GM19395 (cell line): Measurements from ENCODE around the gene LRRC74B.

Experiments used
- ATAC-seq: cut with Tn5 transposase; IDR thresholded peaks from one replicate; pipeline ENCODE4 v1.9.1; 2021; ENCODE audit warnings: mild to moderate bottlenecking, moderate library complexity; ENCODE audit not compliant: unreplicated experiment

LRRC74B gene

DNA sequence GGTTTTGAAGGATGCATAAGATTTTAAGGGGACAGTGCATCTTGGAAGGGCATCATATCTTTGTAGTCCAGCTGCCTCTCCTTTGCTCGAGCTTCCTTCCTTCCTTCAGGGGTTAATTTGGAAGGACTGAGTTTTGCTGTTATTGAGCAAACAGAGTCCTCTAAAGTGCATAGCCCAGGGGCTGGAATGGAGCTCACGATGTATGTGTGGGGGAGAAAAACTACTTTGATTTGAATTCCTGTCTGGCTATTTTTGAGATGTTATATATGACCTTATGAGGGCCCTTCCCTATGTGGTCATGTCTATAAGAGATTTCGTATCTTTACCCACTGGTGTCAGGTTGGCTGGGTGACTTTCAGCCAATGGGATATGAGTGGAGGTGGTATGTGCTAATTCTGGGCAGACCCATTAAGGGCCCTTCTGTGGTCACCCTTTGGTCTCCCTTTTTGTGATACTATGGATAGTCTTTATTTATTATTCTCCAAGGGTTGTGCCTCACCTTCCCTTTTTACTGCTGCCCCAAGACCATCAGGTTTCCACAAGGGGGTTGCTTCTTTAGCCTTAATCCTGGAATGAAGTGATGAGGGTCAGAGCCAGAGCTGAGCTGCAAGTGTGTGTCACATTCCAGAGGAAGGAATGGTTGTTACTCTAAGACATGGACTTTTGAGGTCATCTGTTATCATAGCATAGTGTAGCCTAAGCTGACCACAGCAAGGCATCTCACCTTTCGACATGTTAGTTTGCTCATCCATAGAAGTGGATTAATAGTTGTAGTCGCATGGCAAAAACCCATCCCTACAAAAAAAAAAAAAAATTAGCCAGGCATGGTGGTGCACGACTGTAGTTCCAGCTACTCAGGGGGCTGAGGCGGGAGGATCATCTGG is 54.6 kb downstream of the LRRC74B start:
- no peak for ATAC-seq

DNA sequence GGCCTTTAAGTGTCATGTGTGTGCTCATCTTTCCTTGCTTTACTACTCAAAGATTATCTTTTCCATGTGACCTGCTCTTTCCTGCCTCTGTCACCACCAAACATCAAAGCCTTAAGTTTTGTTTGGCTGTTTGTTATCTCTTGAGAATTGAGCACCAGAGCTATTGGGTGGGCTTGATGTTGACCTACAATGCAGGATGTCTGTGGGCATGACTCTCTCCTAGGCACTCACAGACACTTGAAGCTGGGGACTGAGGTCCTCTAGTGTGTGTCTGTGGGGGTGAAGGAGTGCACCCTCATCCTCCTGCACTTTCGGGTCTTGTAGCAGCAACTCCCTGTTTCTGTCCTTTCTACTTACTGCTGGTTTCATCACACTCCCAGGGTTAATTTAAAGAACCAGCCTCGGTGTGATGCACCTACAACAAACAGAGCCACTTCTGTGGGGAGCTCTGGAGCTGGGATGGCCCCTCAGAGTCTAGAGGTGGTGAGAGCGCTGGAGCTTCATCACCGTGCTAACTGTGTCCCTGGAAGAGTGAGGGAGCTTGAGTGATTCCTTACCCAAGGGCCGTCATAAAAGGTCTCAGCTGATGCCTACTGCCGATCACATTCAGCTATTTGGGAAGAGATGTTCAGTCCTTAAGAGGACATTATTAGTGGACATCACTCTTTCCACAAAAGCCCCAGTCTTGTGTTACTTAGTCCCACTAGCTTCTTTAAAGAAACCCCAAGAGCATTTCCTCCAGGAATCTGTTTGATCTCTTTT is 56.3 kb downstream of the LRRC74B start:
- ATAC-seq, result no peak

DNA sequence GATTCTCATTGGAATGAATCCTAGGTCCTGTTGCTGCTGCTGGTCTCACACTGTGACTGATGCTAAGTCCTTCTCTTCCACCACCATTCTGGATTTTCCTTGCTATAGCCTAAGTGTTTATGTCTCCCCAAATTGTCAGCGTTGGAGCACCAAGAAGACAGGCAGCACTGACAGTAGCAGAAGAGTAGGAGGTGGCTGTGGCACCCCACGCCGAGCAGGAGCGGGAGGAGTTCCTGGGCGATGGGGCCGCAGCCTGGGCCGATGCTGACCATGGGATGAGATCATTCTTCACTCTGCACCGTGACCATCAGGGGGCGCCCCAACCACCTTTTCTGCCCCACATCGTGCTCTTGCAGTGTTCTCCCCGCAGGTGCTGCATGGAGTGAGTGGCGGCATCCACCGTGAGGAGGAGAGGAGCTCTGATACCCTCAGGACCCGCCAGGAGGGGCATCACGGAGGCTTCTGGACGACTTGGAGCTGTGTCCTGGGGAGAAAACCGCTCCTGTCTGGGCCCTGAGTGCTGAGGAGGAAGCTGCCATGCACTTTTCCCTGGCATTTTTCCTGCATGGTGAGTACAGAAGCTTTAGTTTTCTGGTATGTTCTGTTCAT is 57.0 kb downstream of the LRRC74B start:
- no peak for ATAC-seq

DNA sequence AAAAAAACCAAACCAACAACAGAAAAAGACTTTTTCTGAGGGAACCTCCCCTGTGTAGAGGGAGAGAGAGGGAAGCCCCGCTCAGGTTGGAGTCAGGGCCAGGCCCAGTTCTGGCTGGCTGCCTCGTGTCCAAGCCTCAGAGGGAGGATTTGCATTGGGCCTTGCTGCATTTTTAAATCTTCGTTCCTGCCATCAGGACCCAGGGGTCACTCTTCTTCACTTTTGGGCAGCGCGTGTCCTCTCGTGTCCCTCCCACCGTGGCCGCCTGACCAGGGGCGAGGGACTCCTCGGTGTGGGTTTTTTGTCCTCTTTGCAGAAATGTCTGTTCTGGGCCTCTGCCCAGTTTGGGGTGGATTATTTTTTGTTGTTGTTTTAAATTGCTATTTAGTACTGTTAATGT is 57.9 kb downstream of the LRRC74B start:
- no peak for ATAC-seq

GRCh38 chr22:21104126-21104691 is 58.5 kb downstream of the LRRC74B start:
- no peak for ATAC-seq

DNA sequence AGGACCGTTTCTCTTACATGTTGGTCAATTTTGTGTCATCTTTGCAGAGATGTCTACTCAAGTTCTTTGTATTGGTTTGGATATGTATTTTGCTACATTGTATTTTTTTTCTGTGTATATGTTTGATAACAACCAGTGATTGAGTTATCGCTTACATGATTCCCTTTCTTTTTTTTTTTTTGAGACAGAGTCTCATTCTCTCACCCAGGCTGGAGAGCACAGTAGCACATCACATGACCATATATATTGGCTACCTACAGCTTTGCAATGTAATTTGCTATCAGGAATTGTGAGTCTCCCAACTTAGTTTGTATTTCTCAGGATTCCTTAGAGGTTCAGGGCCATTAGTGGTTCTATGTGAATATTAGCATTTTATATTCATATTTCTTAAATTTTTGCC is 59.5 kb downstream of the LRRC74B start:
- no peak for ATAC-seq

DNA sequence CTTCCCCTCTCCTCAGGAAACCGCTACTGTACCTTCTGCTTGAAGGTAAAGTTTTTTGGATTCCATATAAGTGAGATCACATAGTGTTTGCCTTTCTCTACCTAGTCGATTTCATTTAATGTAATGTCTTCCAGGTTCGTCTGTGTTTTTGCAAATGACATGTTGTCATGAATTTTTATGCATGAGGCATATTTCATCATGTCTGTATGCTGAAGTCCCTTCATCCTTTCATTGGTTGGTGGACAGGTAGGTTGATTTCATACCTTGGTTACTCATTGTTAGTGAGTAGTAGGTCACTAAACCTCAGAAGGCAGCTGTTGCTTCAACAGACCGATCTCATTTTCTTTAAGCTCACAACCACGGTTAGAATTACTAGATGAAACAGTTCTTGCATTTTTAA is 60.3 kb downstream of the LRRC74B start:
- no peak for ATAC-seq

DNA sequence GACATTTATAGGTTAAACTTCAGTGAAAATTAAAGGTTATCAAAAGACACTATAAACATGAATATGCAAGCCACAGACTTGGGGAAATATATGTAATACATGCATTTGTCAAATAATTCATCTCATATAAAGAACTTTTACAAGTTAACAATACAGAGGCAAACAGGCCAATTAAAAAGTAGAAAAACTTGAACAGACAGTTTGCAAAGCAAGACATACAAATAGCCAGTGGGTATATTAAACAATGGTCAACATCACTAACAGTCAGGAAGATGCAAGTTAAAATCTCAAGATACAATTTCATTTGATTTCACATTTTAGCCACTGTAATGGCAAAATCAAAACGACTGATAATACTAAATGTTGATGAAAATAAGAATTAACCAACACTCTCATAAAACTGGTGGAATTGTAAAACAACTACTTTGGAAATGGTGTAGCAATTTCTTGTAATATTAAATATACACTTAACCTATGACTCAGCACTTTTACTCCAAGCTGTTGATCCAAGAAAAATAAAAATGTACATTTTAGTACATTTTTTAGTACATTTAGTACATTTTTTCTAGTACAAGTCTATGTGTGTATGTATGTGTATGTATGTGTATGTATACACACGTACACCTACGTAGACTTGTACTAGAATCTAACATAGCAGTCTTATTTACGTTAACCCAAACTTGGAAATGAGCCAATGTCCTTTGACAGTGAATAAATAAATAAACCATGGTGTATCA is 62.8 kb downstream of the LRRC74B start:
- no peak for ATAC-seq
